RWPE1 (cell line): ENCODE results near the gene VEGFA.

Experiments used
- CTCF ChIA-PET: fragments of 350-600 bp; sonication (Branson Sonifier 250); formaldehyde crosslinking; extraction: SDS; loops from one replicate; lab custom pipeline; 2021; lab: Yijun Ruan, JAX
- POLR2A ChIA-PET: fragments of 400-600 bp; formaldehyde crosslinking; extraction: SDS; loops from one replicate; lab custom pipeline; 2020; ENCODE audit warnings: antibody characterized with exemption; ENCODE audit not compliant: low non-redundant PET; lab: Yijun Ruan, JAX
- DNase-seq: peaks from one replicate; pipeline ENCODE4 v3.0.0; 2012; ENCODE audit warnings: low spot score
- H3K27ac ChIP-seq: fragments of 450-650 bp; 2 replicates; pipeline ENCODE4 v1.5.1; 2017
- TF ChIP-seq, protein P1 (sequence below): fragments of 450-650 bp; conservative IDR thresholded peaks from 2 replicates; pipeline ENCODE4 v1.5.1; 2017; ENCODE audit warnings: low read depth, mild to moderate bottlenecking

The VEGFA gene

DNA sequence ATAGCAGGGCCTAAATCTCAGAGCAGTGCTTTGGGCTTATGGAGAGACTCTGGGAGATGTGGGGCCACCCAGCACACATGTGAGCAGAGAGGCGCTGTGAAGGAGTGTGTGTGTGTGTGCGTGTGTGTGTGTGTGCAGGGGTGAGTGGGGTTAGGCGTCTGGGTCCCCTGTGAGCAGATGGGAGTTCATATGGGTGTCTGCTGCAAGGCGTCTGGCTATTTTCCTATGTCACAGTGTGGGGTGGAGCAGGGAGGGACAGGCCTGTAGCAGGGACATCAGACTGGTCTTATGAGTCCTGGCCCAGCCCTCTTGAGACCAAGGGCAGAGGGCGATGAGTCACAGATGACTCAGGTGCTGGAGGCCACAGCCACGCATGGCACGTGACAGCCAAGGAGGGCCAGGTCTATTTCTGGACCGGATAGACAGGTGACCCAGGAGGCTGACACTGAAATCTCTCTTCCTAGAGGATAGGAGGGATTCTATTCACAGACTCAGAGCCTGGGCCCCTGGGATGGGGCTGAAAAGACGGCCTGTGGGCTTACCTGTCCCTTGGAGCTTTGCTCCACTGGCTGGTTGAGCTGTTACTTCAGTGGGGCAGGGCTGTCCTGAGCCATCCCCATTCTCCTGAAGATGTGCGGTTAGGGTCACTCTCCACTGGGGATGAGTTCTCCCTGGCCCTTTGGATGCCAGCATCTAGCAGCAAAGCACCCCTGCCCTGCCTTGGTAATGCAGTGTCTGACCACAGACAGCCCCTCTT is 28.9 kb downstream of the VEGFA start:
- peak overlapping the region; percentile 60 for H3K27ac ChIP-seq
- DNase-seq, result peak; percentile 84
- ChIA-PET CTCF (no interaction called here), POLR2A (no interaction called here)
- TF ChIP-seq, protein P1, sequence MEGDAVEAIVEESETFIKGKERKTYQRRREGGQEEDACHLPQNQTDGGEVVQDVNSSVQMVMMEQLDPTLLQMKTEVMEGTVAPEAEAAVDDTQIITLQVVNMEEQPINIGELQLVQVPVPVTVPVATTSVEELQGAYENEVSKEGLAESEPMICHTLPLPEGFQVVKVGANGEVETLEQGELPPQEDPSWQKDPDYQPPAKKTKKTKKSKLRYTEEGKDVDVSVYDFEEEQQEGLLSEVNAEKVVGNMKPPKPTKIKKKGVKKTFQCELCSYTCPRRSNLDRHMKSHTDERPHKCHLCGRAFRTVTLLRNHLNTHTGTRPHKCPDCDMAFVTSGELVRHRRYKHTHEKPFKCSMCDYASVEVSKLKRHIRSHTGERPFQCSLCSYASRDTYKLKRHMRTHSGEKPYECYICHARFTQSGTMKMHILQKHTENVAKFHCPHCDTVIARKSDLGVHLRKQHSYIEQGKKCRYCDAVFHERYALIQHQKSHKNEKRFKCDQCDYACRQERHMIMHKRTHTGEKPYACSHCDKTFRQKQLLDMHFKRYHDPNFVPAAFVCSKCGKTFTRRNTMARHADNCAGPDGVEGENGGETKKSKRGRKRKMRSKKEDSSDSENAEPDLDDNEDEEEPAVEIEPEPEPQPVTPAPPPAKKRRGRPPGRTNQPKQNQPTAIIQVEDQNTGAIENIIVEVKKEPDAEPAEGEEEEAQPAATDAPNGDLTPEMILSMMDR, result no peak

- TF ChIP-seq, protein P1, result no peak
- ChIA-PET POLR2A (no interaction called here), CTCF (no interaction called here)
- DNase-seq, result no peak
- peak overlapping the region; percentile 60 for H3K27ac ChIP-seq
These were observed 29.7 kb downstream of the VEGFA start for GRCh38 chr6:43799551-43800297.

- ChIA-PET POLR2A (no interaction called here), CTCF (interaction anchor here (0.5 kb wide), 1 partner anchor 164 kb away, joined by 3 read pairs; no protein-coding TSS in a partner anchor)
- TF ChIP-seq, protein P1, result no peak
- no peak overlapping the region for H3K27ac ChIP-seq
- DNase-seq, result no peak
These were observed 30.2 kb downstream of the VEGFA start for GRCh38 chr6:43800298-43800623.

- DNase-seq, result no peak
- ChIA-PET POLR2A (no interaction called here), CTCF (interaction anchor here (0.5 kb wide), 1 partner anchor 164 kb away, joined by 3 read pairs; no protein-coding TSS in a partner anchor)
- TF ChIP-seq, protein P1, result no peak
- H3K27ac ChIP-seq, result peak overlapping the region; percentile 27; the same call in 1 of the 2 replicates
These were observed 30.9 kb downstream of the VEGFA start for GRCh38 chr6:43800746-43801494.

DNA sequence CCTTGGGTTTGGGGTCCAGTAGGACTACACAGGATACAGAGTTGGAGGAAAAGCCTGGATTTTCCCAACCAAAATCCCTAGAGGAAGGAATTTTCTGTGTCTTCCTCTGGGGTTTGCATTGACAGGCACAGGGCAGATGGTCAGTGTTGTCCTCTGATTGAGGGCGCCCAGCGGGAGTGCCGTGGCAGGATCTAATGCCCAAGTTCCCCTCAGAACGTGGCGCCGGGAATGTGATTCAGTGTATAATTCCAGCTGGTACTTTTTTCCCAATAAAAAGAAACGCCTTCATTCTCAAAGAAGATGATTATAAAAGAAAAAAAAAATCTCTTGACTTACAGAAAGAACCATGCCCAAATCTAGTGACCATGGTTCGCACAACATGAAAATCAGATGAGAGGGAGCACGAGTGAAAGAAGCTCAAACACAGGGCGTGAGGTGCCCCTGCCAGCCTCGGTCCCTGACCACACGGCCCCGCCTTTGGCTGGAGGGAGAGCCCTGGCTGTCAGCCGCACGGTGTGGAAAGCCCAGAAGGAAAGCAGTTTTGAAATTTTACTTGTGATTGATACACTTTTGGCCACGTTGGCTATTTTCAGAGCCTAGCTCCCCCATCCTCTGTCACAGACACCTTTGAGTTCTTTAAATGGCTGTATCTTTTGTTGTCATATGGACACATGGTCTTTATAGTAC is 31.6 kb downstream of the VEGFA start:
- peak overlapping the region; percentile 27; the same call in 1 of the 2 replicates for H3K27ac ChIP-seq
- CTCF ChIA-PET, result no interaction called here
- TF ChIP-seq, protein P1, result no peak
- POLR2A ChIA-PET, result no interaction called here
- DNase-seq, result no peak
